Upper lobe of left lung (tissue), 4 donors: ENCODE data around the gene PDK2.

ENCODE experiments used
- EP300 ChIP-seq, 4 donors: sonication (generic); formaldehyde crosslinking; IDR thresholded peaks; one replicate each; pipeline ENCODE4 v1.5.1; 2017; ENCODE audit warnings: antibody characterized with exemption in 4 of 4, control low read depth in 2 of 4
- POLR2A ChIP-seq, 4 donors: fragments of 450-650 bp; IDR thresholded peaks; one replicate each; pipeline ENCODE4 v1.5.1; 2016 to 2017; ENCODE audit warnings: antibody characterized with exemption in 4 of 4, mild to moderate bottlenecking in 2 of 4
- POLR2AphosphoS5 ChIP-seq, 2 donors: sonication (generic); formaldehyde crosslinking; IDR thresholded peaks; one replicate each; pipeline ENCODE4 v1.5.1; 2017; ENCODE audit warnings: antibody characterized with exemption in 2 of 2
- TF ChIP-seq, protein P1 (sequence below), 6 experiments: fragments of 450-650 bp in 4 of 6; fragments of 200-600 bp in 2 of 6; sonication (generic) in 2 of 6; IDR thresholded peaks; one replicate each; pipeline ENCODE4 v1.5.1; 2016 to 2019; ENCODE audit warnings: antibody characterized with exemption in 6 of 6

DNA sequence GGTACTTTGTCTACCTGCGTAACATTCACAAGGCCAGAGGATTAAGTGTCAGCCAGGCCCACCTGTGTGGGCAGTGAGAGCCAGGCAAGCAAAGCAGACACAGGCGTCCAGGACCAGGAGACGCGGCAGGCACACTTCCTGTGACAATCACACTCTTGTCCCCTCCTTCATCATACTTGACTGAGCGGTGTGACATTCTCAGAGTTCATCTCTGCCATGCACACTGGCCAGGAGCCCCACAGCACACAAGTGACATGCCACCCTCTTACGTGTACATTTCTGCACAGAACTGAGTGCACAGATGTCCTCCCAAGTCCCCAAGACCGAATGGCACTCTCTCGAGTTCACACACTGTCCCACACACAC is 46.6 kb downstream of the PDK2 start:
- TF ChIP-seq, protein P1, sequence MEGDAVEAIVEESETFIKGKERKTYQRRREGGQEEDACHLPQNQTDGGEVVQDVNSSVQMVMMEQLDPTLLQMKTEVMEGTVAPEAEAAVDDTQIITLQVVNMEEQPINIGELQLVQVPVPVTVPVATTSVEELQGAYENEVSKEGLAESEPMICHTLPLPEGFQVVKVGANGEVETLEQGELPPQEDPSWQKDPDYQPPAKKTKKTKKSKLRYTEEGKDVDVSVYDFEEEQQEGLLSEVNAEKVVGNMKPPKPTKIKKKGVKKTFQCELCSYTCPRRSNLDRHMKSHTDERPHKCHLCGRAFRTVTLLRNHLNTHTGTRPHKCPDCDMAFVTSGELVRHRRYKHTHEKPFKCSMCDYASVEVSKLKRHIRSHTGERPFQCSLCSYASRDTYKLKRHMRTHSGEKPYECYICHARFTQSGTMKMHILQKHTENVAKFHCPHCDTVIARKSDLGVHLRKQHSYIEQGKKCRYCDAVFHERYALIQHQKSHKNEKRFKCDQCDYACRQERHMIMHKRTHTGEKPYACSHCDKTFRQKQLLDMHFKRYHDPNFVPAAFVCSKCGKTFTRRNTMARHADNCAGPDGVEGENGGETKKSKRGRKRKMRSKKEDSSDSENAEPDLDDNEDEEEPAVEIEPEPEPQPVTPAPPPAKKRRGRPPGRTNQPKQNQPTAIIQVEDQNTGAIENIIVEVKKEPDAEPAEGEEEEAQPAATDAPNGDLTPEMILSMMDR (IDR thresholded peaks at IDR 0.05) = no peak
- no peak for TF ChIP-seq POLR2A (IDR thresholded peaks at IDR 0.05)
- TF ChIP-seq POLR2AphosphoS5 (IDR thresholded peaks at IDR 0.05) = no peak
- no peak for TF ChIP-seq EP300 (IDR thresholded peaks at IDR 0.05)
